GM21529 (cell line): ENCODE measurements around the gene TMEM182.

Experiments used
- ATAC-seq: cut with Tn5 transposase; IDR thresholded peaks from one replicate; pipeline ENCODE4 v1.9.1; 2021; ENCODE audit not compliant: unreplicated experiment

TMEM182 gene

GRCh38 chr2:102801098-102801718 lies 39.4 kb downstream of the TMEM182 start:
- no peak for ATAC-seq

DNA sequence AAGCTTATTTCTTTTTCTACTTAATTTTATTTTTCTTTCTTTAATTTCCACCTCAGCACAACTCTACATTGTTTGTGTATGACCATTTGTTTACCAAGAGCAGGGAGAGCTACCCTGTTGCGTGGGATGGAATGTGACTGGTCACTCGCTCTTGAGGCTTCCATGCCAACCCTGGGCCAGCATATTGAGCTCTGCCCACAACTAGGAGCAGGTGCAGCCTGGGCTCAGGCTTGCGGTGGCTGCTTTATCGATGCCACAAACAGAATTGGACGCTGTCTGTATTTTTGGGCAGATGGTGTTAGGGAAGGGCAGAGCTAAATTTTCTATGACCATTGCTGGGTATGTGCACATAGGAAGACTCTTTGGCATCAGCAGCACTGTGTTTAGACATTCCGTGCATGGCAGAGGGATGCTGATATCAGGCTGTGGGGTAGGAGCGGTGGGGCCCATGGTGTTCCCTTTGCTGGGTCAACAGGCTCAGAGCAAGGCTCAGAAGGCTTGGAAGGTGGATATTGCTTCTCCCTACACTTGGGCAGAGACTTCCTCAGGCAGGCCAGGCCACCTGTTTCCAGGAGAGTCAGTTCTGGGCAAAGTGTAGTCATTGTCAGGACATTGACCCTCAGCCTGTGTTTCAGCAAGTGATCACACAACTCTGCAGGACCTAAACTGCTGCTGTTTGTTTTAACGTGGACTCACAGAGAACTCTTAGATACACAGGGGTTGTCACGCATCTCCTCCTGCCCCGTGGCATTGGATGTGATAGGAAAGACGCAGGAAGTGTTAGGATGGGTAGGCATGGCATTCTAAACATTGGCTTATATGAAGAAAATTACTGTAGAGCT lies 40.2 kb downstream of the TMEM182 start:
- no peak for ATAC-seq

DNA sequence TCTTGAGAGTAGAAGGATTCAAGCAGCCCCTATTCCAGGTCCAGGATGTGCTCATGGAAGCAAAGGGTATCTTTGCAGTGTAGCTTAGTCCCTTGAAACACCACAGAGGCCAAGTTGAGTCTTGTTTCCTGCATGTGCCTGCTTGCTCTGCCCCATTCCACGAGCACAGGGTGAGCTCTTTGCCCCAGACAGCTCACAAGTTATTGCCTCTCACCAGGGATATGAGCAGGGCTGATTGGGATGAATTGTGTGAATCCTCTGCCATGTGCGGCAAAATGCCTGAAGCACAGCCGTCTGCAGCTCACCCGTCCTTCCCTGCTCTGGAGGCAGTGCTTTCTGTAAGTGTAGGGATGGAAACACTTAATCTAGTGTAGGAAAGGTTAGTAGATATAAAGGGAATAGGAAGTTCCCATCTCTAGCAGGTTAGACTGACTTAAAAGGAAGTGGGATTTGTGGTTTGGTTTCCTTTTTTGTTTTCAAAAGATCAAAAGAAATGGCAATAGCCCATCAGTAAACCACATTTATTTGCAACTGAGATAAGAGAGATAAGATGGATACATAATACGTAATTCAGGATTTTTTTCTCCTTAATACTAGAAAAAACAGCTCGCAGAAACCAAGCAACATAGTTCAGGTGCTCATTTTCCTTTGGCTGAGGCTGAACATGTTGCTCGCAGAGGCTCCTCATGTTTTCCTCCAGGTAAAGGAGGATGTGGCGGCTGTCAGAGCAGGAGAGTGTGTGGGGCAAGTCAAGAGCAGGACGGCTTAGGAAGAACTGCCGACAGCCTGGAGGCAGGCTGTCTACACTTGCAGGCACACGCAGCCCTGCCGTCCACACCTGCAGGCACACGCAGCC lies 41.4 kb downstream of the TMEM182 start:
- no peak for ATAC-seq

DNA sequence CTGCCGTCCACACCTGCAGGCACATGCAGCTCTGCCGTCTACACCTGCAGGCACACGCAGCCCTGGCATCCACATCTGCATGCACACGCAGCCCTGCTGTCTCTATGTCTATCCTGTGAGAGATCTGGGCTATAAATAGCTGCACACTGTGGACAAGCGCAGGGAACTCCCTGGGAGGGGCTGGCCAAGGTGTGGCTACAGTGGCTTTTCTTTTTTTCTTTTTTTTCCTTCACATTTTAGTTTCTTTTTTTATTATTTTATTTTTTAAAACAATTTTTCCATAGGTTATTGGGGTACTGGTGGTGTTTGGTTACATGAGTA lies 42.0 kb downstream of the TMEM182 start:
- ATAC-seq: no peak

DNA sequence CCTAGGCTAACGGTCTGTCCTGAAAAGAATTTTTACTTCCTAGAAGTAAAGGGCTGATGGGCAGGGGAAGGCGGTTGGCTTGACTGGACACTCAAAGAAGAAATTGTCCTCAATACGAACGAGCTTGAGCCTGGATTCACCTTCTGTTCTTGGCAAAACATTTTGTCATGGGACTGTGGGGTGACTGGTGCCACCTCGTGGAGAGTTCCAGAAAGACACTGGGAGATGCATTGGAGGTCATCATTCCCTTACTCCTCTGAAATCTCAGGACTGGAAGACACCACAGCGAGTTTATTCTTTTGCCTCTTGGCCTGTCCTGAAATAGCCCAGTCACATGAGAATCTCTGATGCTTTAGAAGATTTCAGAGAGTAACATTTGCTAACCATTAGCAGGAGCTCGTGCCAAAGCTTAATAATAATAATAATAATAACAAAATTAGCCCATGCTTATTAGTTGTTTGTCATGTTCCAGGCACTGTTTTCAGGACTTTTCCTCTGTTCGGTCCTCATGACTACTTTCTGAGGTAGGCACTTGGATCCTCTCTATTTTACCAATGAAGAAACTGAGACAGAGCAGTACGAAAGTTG lies 44.5 kb downstream of the TMEM182 start:
- peak; percentile 91 for ATAC-seq

DNA sequence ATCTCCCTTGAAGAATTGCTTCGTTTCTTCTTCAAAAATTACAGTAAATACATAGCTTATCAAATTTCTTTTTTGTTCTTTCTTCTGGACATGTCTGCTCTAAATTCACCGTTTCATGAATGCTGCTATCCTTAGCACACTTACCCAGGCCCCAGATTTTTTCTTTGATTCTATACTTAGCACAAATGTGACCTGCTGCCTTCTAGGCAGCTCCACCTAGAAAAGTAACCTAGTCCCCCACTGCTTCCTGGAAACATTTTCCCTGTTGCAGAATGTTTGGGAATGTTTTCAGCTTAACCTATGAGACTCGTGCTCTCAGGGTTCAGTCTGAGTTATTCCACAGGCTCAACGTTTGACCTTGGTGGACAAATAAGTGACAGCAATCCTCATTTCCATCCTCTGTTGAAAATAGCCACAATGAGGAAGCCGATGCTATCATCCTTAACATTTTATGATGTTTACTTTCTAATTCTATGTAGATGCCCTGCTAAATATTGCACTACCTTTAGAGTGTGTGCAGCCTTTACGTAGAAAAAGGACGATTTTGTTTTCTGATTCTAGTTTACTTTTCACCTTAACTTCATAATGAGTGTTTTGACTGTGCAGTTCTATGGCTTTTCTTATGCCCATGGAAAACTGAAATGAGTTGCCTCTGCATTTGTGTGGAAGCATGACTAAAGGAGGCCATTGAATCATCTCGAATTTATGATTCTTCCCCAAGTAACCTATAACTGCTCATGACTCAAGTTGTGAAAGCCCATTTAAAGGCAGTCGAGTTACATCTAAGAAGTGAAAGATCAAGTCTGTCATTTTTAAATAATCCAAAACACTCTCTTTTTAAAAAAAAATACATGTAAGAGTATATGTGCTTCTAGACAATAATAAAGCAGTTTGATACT lies 47.7 kb downstream of the TMEM182 start:
- ATAC-seq: no peak

- ATAC-seq: no peak
These were observed 53.5 kb downstream of the TMEM182 start for GRCh38 chr2:102815285-102815684.

DNA sequence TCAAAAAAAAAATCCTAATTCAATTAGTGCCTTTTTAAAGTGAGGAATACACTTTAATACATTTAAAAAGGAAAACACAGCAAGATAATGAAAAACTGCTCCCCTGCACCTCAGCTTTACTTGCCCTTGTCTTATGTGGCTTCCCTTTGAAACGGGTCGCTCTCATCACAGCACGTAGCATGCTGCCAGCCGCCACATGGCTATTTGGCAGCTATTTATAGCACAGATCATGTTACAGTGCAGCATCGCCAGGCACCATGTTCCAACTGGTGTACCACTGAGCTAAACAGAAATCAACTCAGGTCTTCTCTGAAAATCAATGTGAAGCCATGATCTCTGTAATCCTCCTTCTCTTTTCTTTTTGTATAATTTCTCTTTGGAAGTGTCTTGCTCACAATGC lies 65.1 kb downstream of the TMEM182 start:
- ATAC-seq: no peak

- no peak for ATAC-seq
These were observed 71.0 kb downstream of the TMEM182 start for GRCh38 chr2:102832789-102833188.

DNA sequence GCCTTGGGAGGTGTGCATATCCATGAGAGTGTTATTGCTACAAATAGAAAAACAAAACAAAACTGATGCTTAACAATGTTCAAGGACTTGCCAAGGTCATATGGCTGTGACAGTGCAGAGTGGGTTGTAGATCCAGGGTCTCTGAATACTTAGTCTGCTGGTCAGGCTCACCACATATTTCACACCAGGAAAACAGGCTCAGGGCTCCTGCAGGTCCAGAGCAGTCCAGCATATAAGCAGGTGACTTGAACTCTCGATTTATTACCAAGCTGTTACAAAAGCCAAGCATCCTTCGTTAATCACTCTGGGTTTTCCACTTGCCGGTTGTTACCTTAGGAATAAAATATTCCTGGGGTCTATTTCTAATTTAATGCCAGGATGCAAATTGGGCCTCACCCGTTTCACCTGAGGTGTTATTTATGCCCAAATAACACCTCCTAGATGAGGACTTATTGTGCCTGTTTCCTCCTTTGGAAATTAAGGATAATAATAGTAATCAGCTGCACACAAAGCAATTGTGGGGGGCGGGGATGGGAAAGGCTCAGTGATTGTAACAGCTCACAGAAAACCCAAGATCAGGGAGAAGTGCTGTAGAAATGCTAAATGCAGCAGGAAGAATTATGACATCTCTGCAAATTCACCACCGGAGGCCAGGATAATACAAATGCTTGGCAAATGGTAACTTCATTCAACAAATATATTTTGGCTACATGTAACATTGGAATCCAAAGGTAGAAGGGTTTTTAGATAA lies 72.9 kb downstream of the TMEM182 start:
- no peak for ATAC-seq

DNA sequence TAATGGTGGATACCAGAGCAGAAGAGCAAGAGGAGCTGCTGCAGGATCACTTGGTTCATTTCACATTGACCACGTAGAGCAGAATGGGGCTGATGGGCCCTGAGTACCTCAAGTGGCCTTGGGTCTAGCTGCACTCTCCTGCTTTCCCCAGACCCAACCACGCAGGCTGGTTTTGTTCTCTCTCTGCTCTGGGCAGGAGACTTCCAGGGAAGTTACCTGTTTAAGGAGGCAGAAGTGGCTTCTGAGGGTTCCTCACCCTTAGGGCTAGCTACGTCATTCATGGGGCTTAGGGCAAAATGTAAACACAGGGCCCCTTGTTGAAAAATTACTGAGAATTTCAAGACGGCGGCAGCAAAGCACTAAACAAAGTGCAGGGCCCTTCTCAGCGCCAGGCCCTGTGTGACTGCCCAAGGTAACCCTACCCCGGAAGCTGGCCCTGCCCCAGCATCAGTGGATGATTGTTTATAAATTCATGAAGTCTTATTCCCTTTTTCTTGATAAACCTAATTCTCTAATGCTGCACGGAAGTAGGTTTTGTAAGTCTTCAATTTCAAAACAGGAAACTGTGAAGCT lies 75.9 kb downstream of the TMEM182 start:
- no peak for ATAC-seq

GRCh38 chr2:102839668-102840388 lies 78.0 kb downstream of the TMEM182 start:
- no peak for ATAC-seq

DNA sequence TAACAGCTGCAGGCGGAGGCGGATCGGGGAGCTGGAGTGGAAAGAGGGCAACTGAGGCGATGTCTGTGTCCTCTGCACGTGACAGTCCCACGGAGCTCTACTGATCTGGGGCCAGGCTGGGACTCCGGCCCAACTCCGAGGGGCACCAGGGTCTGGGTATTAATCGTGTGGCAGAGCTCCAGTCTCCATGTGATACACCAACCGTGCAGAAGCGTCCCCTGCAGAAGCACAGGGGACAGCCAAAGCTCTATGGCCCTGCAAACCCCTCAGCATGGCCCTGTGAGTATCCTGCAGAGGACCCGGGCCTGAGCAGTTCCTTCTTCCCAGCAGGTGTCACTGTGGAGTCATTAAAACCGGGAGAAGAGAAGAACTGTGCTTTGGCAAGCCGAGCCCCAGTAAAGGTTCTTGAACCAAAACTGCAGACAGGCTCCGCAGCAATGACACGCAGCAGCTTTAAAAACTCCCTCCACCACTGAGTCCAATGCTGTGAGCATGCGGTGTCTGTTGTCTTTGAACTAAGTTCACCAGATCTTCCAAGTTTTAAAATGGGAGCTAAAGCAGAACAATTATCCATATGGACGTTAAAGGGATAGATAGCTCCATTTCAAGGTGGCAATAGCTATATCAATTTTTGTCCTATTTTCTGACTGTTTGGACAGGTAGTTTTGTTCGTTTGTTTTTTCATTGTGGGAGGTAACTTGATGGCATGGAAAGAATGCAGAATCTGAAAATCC lies 79.4 kb downstream of the TMEM182 start:
- ATAC-seq: peak; percentile 65

GRCh38 chr2:102843764-102844443 lies 82.1 kb downstream of the TMEM182 start:
- ATAC-seq: no peak

GRCh38 chr2:102844911-102845310 lies 83.1 kb downstream of the TMEM182 start:
- no peak for ATAC-seq

- ATAC-seq: no peak
These were observed 86.6 kb downstream of the TMEM182 start for GRCh38 chr2:102848366-102848839.

DNA sequence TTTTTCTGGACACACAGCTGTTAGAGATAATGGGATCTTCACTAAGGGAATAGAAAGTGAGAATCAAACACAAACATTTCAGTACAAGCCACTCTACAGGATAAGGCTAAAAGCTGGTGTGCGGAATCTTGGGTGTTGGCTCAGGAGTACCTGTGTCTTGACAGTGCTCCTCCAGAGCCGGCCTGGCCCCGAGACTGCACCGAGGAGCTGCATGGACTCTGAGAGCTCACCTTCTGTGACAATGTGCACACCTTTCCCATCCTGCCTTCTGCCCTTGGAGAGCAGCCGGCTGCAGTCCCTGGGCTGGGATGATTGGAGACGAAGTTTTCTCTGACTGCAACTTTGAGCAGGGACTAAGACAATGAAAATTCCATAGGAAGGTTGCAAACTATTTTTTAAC lies 89.1 kb downstream of the TMEM182 start:
- ATAC-seq: no peak
